HEK293 (cell line): ENCODE results near the gene FAM32A.

Experiments used
- CTCF ChIA-PET: fragments of 350-600 bp; formaldehyde crosslinking; extraction: SDS; loops from one replicate; lab custom pipeline; 2021; ENCODE audit warnings: antibody characterized with exemption; lab: Yijun Ruan, JAX
- POLR2A ChIA-PET: fragments of 300-600 bp; formaldehyde crosslinking; extraction: SDS; loops from one replicate; lab custom pipeline; 2020; ENCODE audit warnings: antibody characterized with exemption, inconsistent platforms; lab: Yijun Ruan, JAX
- H3K27ac ChIP-seq: fragments of 200-500 bp; sonication (Bioruptor generic); 2 replicates; pipeline ENCODE4 v1.5.1; 2014; ENCODE audit warnings: low read depth, low read length, control low read depth, inconsistent platforms; ENCODE audit errors: extremely low read depth
- H3K36me3 ChIP-seq, 2 experiments: fragments of 200-500 bp in 1 of 2; sonication (Bioruptor generic) in 1 of 2; 1 replicate in 1 of 2; 2 replicates in 1 of 2; pipeline ENCODE4 v1.5.1; 2014 to 2017; ENCODE audit warnings: inconsistent platforms in 2 of 2, low read length in 2 of 2; ENCODE audit not compliant: control insufficient read depth in 2 of 2, insufficient read depth in 1 of 2
- H3K4me1 ChIP-seq: fragments of 200-500 bp; sonication (Bioruptor generic); 2 replicates; pipeline ENCODE4 v1.5.1; 2014; ENCODE audit warnings: mild to moderate bottlenecking, low read length, inconsistent platforms; ENCODE audit not compliant: control insufficient read depth, insufficient read depth
- H3K4me3 ChIP-seq: 2 replicates; pipeline ENCODE4 v1.5.1; 2011; ENCODE audit warnings: low read depth, mild to moderate bottlenecking, control low read depth, low read length, moderate library complexity
- H3K9me3 ChIP-seq: fragments of 200-500 bp; sonication (Bioruptor generic); 2 replicates; pipeline ENCODE4 v1.5.1; 2014; ENCODE audit warnings: low read depth, low read length, inconsistent platforms; ENCODE audit not compliant: control insufficient read depth, insufficient read depth
- GLIS1 ChIP-seq: fragments of 450-650 bp; formaldehyde crosslinking; IDR thresholded peaks from 2 replicates; pipeline ENCODE4 v1.5.1; 2016; ENCODE audit warnings: missing biosample characterization, missing genetic modification characterization
- OVOL3 ChIP-seq: fragments of 450-650 bp; formaldehyde crosslinking; IDR thresholded peaks from 2 replicates; pipeline ENCODE4 v1.5.1; 2016; ENCODE audit warnings: missing biosample characterization, missing genetic modification characterization
- PATZ1 ChIP-seq: fragments of 450-650 bp; formaldehyde crosslinking; IDR thresholded peaks from 2 replicates; pipeline ENCODE4 v1.5.1; 2016; ENCODE audit warnings: missing biosample characterization, missing genetic modification characterization
- PRDM1 ChIP-seq: fragments of 450-650 bp; formaldehyde crosslinking; IDR thresholded peaks from 2 replicates; pipeline ENCODE4; 2016; ENCODE audit warnings: missing biosample characterization, missing genetic modification characterization
- YY2 ChIP-seq: fragments of 450-650 bp; formaldehyde crosslinking; IDR thresholded peaks from 2 replicates; pipeline ENCODE4 v1.5.1; 2016; ENCODE audit warnings: missing biosample characterization, missing genetic modification characterization
- ZBTB44 ChIP-seq: fragments of 450-650 bp; IDR thresholded peaks from 2 replicates; pipeline ENCODE4 v1.5.1; 2018; ENCODE audit warnings: missing biosample characterization, mild to moderate bottlenecking, missing genetic modification characterization
- ZBTB8A ChIP-seq: fragments of 450-650 bp; formaldehyde crosslinking; IDR thresholded peaks from 2 replicates; pipeline ENCODE4 v1.5.1; 2016; ENCODE audit warnings: missing biosample characterization, missing genetic modification characterization
- ZFHX2 ChIP-seq: fragments of 450-650 bp; formaldehyde crosslinking; conservative IDR thresholded peaks from 2 replicates; pipeline ENCODE4 v1.5.1; 2016; ENCODE audit warnings: missing biosample characterization, missing genetic modification characterization
- ZIC2 ChIP-seq: fragments of 450-650 bp; formaldehyde crosslinking; IDR thresholded peaks from 2 replicates; pipeline ENCODE4 v1.5.1; 2016; ENCODE audit warnings: missing biosample characterization, missing genetic modification characterization
- ZNF19 ChIP-seq: fragments of 450-650 bp; formaldehyde crosslinking; IDR thresholded peaks from 2 replicates; pipeline ENCODE4; 2016; ENCODE audit warnings: missing biosample characterization, missing genetic modification characterization, low read depth
- ZNF202 ChIP-seq: fragments of 450-650 bp; formaldehyde crosslinking; IDR thresholded peaks from 2 replicates; pipeline ENCODE4 v1.5.1; 2016; ENCODE audit warnings: missing biosample characterization, missing genetic modification characterization, borderline replicate concordance
- ZNF211 ChIP-seq: fragments of 450-650 bp; formaldehyde crosslinking; IDR thresholded peaks from 2 replicates; pipeline ENCODE4 v1.5.1; 2016; ENCODE audit warnings: low read depth, missing biosample characterization, missing genetic modification characterization
- ZNF280D ChIP-seq: fragments of 450-650 bp; formaldehyde crosslinking; IDR thresholded peaks from 2 replicates; pipeline ENCODE4 v1.5.1; 2016; ENCODE audit warnings: missing biosample characterization, missing genetic modification characterization
- ZNF335 ChIP-seq: fragments of 450-650 bp; formaldehyde crosslinking; conservative IDR thresholded peaks from 2 replicates; pipeline ENCODE4 v1.5.1; 2016; ENCODE audit warnings: missing biosample characterization, missing genetic modification characterization
- ZNF404 ChIP-seq: fragments of 450-650 bp; formaldehyde crosslinking; IDR thresholded peaks from 2 replicates; pipeline ENCODE4 v1.5.1; 2017; ENCODE audit warnings: missing biosample characterization, missing genetic modification characterization
- ZNF501 ChIP-seq: fragments of 450-650 bp; formaldehyde crosslinking; IDR thresholded peaks from 2 replicates; pipeline ENCODE4 v1.5.1; 2016; ENCODE audit warnings: missing biosample characterization, missing genetic modification characterization
- ZNF518A ChIP-seq: fragments of 450-650 bp; formaldehyde crosslinking; conservative IDR thresholded peaks from 2 replicates; pipeline ENCODE4 v1.5.1; 2016; ENCODE audit warnings: low read depth, missing biosample characterization, missing genetic modification characterization
- ZNF580 ChIP-seq: fragments of 450-650 bp; formaldehyde crosslinking; IDR thresholded peaks from 2 replicates; pipeline ENCODE4 v1.5.1; 2016; ENCODE audit warnings: missing biosample characterization, missing genetic modification characterization
- ZNF623 ChIP-seq: fragments of 450-650 bp; formaldehyde crosslinking; IDR thresholded peaks from 2 replicates; pipeline ENCODE4 v1.5.1; 2016; ENCODE audit warnings: missing biosample characterization, missing genetic modification characterization
- ZNF629 ChIP-seq: fragments of 450-650 bp; formaldehyde crosslinking; IDR thresholded peaks from 2 replicates; pipeline ENCODE4 v1.5.1; 2017; ENCODE audit warnings: missing biosample characterization, missing genetic modification characterization
- ZNF664 ChIP-seq: fragments of 450-650 bp; formaldehyde crosslinking; IDR thresholded peaks from 2 replicates; pipeline ENCODE4 v1.5.1; 2016; ENCODE audit warnings: missing biosample characterization, missing genetic modification characterization
- ZNF777 ChIP-seq: fragments of 450-650 bp; formaldehyde crosslinking; IDR thresholded peaks from 2 replicates; pipeline ENCODE4 v1.5.1; 2017; ENCODE audit warnings: missing biosample characterization, missing genetic modification characterization, borderline replicate concordance
- ZNF843 ChIP-seq: fragments of 450-650 bp; formaldehyde crosslinking; IDR thresholded peaks from 2 replicates; pipeline ENCODE4 v1.5.1; 2016; ENCODE audit warnings: missing biosample characterization, missing genetic modification characterization

FAM32A gene

GRCh38 chr19:16185123-16185767 lies at the start of gene FAM32A (continued):
- TF ChIP-seq YY2 (tag by site-specific recombination) = peak; percentile 84
- no peak for TF ChIP-seq ZBTB44 (tag by site-specific recombination)
- TF ChIP-seq ZNF518A (tag by site-specific recombination) = peak; percentile 97
- no peak for TF ChIP-seq ZNF843 (tag by site-specific recombination)
- TF ChIP-seq ZNF335 (tag by site-specific recombination) = peak; percentile 90
- TF ChIP-seq ZNF580 = peak; percentile 84
- TF ChIP-seq ZNF404 (tag by site-specific recombination) = no peak
- TF ChIP-seq ZNF629 (tag by site-specific recombination) = peak; percentile 38; the same call in 1 of the 2 replicates
- peak; percentile 68 for TF ChIP-seq ZBTB8A (tag by site-specific recombination)
- no peak for TF ChIP-seq ZNF19 (tag by site-specific recombination)
- peak; percentile 35; the same call in 1 of the 2 replicates for TF ChIP-seq ZFHX2 (tag by site-specific recombination)
- TF ChIP-seq PRDM1 = no peak
- TF ChIP-seq ZNF211 = no peak
- TF ChIP-seq ZNF501 (tag by site-specific recombination) = no peak
- TF ChIP-seq ZIC2 (tag by site-specific recombination) = no peak

GRCh38 chr19:16135430-16136127 lies 49.6 kb upstream of the FAM32A start:
- no peak overlapping the region for H3K27ac ChIP-seq
- TF ChIP-seq PATZ1 (tag by site-specific recombination) = no peak
- 0 out of 2 replicates have a peak, but pooled peaks have one; percentile 15 for TF ChIP-seq ZNF280D (tag by site-specific recombination)
- no peak for TF ChIP-seq GLIS1 (tag by site-specific recombination)
- TF ChIP-seq OVOL3 (tag by site-specific recombination) = no peak
- TF ChIP-seq ZNF623 (tag by site-specific recombination) = peak; percentile 98
- TF ChIP-seq ZNF664 (tag by site-specific recombination) = no peak
- no peak for TF ChIP-seq ZNF777
- no peak for TF ChIP-seq ZNF202 (tag by site-specific recombination)
- no peaks in the 10 kb centered on the region for H3K4me1 ChIP-seq
- peaks cover 16 to 37% of the 10 kb centered on the region in 2 experiments for H3K36me3 ChIP-seq
- H3K4me3 ChIP-seq = no peak overlapping the region
- ChIA-PET POLR2A (interaction anchor here (0.6 kb wide), 1 partner anchor 15 kb away, joined by 3 read pairs; no protein-coding TSS in a partner anchor), CTCF (interaction anchor here (0.7 kb wide), 1 partner anchor 28 kb away, joined by 3 read pairs; no protein-coding TSS in a partner anchor)
- H3K9me3 ChIP-seq = no peaks in the 10 kb centered on the region
